Measurements from ENCODE around the gene ZNF774. TPM values are rescaled to one million over a fixed set of nuclear protein-coding genes. Genes with fewer than 3 reads are reported as not detected.

The ZNF774 gene
- total RNA-seq, 1 donor from 2014 or later: 9.5 TPM

- H3K4me3 Mint-ChIP-seq (ENCODE audit: low read depth): peak overlapping the region; percentile 90
- no peak for DNase-seq (ENCODE audit: low spot score, unreplicated experiment)
- no peaks in the 10 kb centered on the region for H3K36me3 Mint-ChIP-seq (ENCODE audit: insufficient read depth)
- peak overlapping the region; percentile 88 for H3K27ac Mint-ChIP-seq
- H3K4me1 Mint-ChIP-seq (ENCODE audit: low read depth): no peaks in the 10 kb centered on the region
- TF ChIP-seq CTCF (IDR thresholded peaks at IDR 0.05; ENCODE audit: unreplicated experiment): no peak
- peaks cover 18% of the 10 kb centered on the region for H3K27me3 Mint-ChIP-seq
- no peaks in the 10 kb centered on the region for H3K9me3 Mint-ChIP-seq (ENCODE audit: low read depth)
Observed at GRCh38 chr15:90351479-90352106, 491 bp upstream of the ZNF774 start.

GRCh38 chr15:90354986-90355385 is 2.9 kb downstream of the ZNF774 start:
- peaks cover 3% of the 10 kb centered on the region for H3K27me3 Mint-ChIP-seq
- no peak overlapping the region for H3K4me3 Mint-ChIP-seq (ENCODE audit: low read depth)
- H3K36me3 Mint-ChIP-seq (ENCODE audit: insufficient read depth): peaks cover 11% of the 10 kb centered on the region
- peaks cover 6% of the 10 kb centered on the region for H3K4me1 Mint-ChIP-seq (ENCODE audit: low read depth)
- no peak for TF ChIP-seq CTCF (IDR thresholded peaks at IDR 0.05; ENCODE audit: unreplicated experiment)
- no peaks in the 10 kb centered on the region for H3K9me3 Mint-ChIP-seq (ENCODE audit: low read depth)
- H3K27ac Mint-ChIP-seq: no peak overlapping the region
- no peak for DNase-seq (ENCODE audit: low spot score, unreplicated experiment)

GRCh38 chr15:90358124-90359033 is 6.3 kb downstream of the ZNF774 start:
- TF ChIP-seq CTCF (IDR thresholded peaks at IDR 0.05; ENCODE audit: unreplicated experiment): no peak
- no peak overlapping the region for H3K4me3 Mint-ChIP-seq (ENCODE audit: low read depth)
- peaks cover 6% of the 10 kb centered on the region for H3K4me1 Mint-ChIP-seq (ENCODE audit: low read depth)
- H3K27ac Mint-ChIP-seq: peak overlapping the region; percentile 14
- DNase-seq (ENCODE audit: low spot score, unreplicated experiment): no peak
- peaks cover 21% of the 10 kb centered on the region for H3K36me3 Mint-ChIP-seq (ENCODE audit: insufficient read depth)
- no peaks in the 10 kb centered on the region for H3K27me3 Mint-ChIP-seq
- no peaks in the 10 kb centered on the region for H3K9me3 Mint-ChIP-seq (ENCODE audit: low read depth)

- no peak for TF ChIP-seq CTCF (IDR thresholded peaks at IDR 0.05; ENCODE audit: unreplicated experiment)
- no peak overlapping the region for H3K4me3 Mint-ChIP-seq (ENCODE audit: low read depth)
- peaks cover 23% of the 10 kb centered on the region for H3K36me3 Mint-ChIP-seq (ENCODE audit: insufficient read depth)
- no peaks in the 10 kb centered on the region for H3K27me3 Mint-ChIP-seq
- no peak for DNase-seq (ENCODE audit: low spot score, unreplicated experiment)
- H3K27ac Mint-ChIP-seq: no peak overlapping the region
- H3K9me3 Mint-ChIP-seq (ENCODE audit: low read depth): no peaks in the 10 kb centered on the region
- peaks cover 6% of the 10 kb centered on the region for H3K4me1 Mint-ChIP-seq (ENCODE audit: low read depth)
Observed at GRCh38 chr15:90360746-90361145, 8.7 kb downstream of the ZNF774 start.

GRCh38 chr15:90362936-90363212 is 10.8 kb downstream of the ZNF774 start:
- no peak for DNase-seq (ENCODE audit: low spot score, unreplicated experiment)
- Mint-ChIP-seq H3K27ac (no peak overlapping the region), H3K27me3 (no peaks in the 10 kb centered on the region), H3K36me3 (ENCODE audit: insufficient read depth) (peaks cover 23% of the 10 kb centered on the region), H3K4me1 (ENCODE audit: low read depth) (peaks cover 8% of the 10 kb centered on the region), H3K4me3 (ENCODE audit: low read depth) (no peak overlapping the region), H3K9me3 (ENCODE audit: low read depth) (no peaks in the 10 kb centered on the region)
- TF ChIP-seq CTCF (IDR thresholded peaks at IDR 0.05; ENCODE audit: unreplicated experiment): no peak
